Activated naive CD8-positive, alpha-beta T cell treated with anti-CD3 and anti-CD28 coated beads, Interleukin-2, amount 50 U/mL, for 16 hours (primary cell): ENCODE data around the gene CFB.

Source experiments
- DNase-seq: peaks from one replicate; pipeline ENCODE4 v3.0.0-alpha.2; 2020; ENCODE audit warnings: low read depth, low spot score

Gene CFB

GRCh38 chr6:31948306-31948705 lies 2.4 kb downstream of the CFB start:
- DNase-seq = no peak

- no peak for DNase-seq
These were observed 3.0 kb downstream of the CFB start for GRCh38 chr6:31948753-31949413.

- no peak for DNase-seq
These were observed 4.1 kb downstream of the CFB start for GRCh38 chr6:31949926-31950548.

- DNase-seq = no peak
These were observed 6.4 kb downstream of the CFB start for GRCh38 chr6:31952140-31952805.

GRCh38 chr6:31952890-31953289 lies 7.0 kb downstream of the CFB start:
- no peak for DNase-seq

- no peak for DNase-seq
These were observed 8.6 kb downstream of the CFB start for GRCh38 chr6:31954511-31954910.

GRCh38 chr6:31956796-31957195 lies 10.9 kb downstream of the CFB start:
- no peak for DNase-seq

- no peak for DNase-seq
These were observed 12.5 kb downstream of the CFB start for GRCh38 chr6:31958412-31958740.

- DNase-seq = peak; percentile 97
These were observed 13.1 kb downstream of the CFB start, which contains the start of the genes NELFE and SKIC2 for GRCh38 chr6:31958741-31959739. Gene NELFE, minus strand, starts transcription at chr6:31958971. Its CDS starts 525 bp downstream, at chr6:31958446. Gene SKIC2, plus strand, starts transcription at chr6:31959175. Its CDS starts 18 bp downstream, at chr6:31959193.

GRCh38 chr6:31961616-31962015 lies 15.7 kb downstream of the CFB start:
- no peak for DNase-seq

- no peak for DNase-seq
These were observed 18.0 kb downstream of the CFB start for GRCh38 chr6:31963921-31964320.

- no peak for DNase-seq
These were observed 19.8 kb downstream of the CFB start for GRCh38 chr6:31965700-31966099.

GRCh38 chr6:31966506-31966905 lies 20.6 kb downstream of the CFB start:
- DNase-seq = no peak

GRCh38 chr6:31966997-31967925 lies 21.4 kb downstream of the CFB start:
- DNase-seq = no peak

- DNase-seq = no peak
These were observed 22.0 kb downstream of the CFB start for GRCh38 chr6:31967926-31968320.

GRCh38 chr6:31968326-31968725 lies 22.4 kb downstream of the CFB start:
- no peak for DNase-seq

- DNase-seq = no peak
These were observed 23.2 kb downstream of the CFB start for GRCh38 chr6:31968791-31969711.

- DNase-seq = no peak
These were observed 24.1 kb downstream of the CFB start for GRCh38 chr6:31969712-31970603.
